ENCODE results near the gene SKP1.

SKP1 gene

GRCh38 chr5:134143944-134144941 lies 32.5 kb downstream of the SKP1 start:
- FAIRE-seq: no peak
- DNase-seq (ENCODE audit: insufficient read length, low spot score): no peak
- TF ChIP-seq POLR2A (IDR thresholded peaks at IDR 0.05; ENCODE audit: low read depth, low read length): no peak

GRCh38 chr5:134143431-134143830 lies 33.3 kb downstream of the SKP1 start:
- DNase-seq (ENCODE audit: insufficient read length, low spot score) (no peak), FAIRE-seq (no peak)
- TF ChIP-seq POLR2A (IDR thresholded peaks at IDR 0.05; ENCODE audit: low read depth, low read length): no peak

GRCh38 chr5:134142806-134143205 lies 33.9 kb downstream of the SKP1 start:
- no peak for TF ChIP-seq POLR2A (IDR thresholded peaks at IDR 0.05; ENCODE audit: low read depth, low read length)
- DNase-seq (ENCODE audit: insufficient read length, low spot score): no peak
- FAIRE-seq: no peak

DNA sequence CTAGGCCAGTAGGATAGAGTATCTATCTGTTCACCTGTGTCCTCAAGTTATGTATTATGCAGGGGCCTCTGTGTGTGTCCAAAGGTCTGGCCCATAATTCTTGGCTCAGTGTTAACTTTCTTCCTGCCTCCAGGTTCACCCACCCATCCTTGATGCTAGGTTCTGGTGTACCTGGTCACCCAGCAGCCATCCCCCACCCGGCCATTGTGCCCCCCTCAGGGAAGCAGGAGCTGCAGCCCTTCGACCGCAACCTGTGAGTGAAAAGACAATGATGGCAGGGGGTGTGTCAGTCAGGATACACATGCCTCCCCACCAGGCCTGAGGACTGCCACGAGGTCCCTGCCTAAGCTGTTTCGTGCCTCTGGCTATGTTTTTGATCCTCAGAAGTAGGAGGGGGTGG lies 34.7 kb downstream of the SKP1 start:
- TF ChIP-seq POLR2A (IDR thresholded peaks at IDR 0.05; ENCODE audit: low read depth, low read length): no peak
- DNase-seq (ENCODE audit: insufficient read length, low spot score) (no peak), FAIRE-seq (no peak)

GRCh38 chr5:134141331-134142050 lies 35.3 kb downstream of the SKP1 start:
- DNase-seq (ENCODE audit: insufficient read length, low spot score): no peak
- no peak for TF ChIP-seq POLR2A (IDR thresholded peaks at IDR 0.05; ENCODE audit: low read depth, low read length)
- FAIRE-seq: no peak

DNA sequence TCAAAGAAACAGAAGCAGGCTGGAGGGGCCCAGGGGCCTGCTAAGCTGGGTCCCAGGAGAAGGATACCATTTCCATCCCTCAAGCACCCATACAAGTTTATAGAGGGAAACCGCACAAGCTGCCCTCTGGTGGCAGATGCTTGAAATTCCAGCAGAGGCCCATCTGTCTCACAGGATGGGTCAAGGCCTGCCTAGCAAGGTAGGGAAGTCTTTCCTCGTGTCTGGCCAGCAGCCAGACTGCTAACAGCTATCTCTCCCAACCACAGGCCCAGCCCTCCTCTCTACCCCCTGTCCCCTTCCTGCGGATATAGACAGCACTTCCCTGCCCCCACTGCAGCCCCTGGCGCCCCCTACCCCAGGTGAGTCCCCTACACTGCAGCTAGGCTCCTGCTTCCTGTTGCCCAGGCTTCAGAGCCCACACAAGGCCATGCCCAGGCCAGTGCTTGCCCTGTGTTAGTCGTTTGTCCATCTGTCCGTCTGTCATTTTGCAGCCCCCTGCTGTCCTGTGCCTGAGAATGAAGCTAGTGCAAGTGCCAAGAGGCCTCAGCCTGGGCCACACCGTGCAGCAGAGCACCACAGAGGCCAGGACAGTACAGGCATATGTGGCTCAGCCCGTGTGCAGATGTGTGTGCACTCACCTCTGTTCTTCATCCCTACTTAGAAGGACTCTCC lies 36.1 kb downstream of the SKP1 start:
- no peak for TF ChIP-seq POLR2A (IDR thresholded peaks at IDR 0.05; ENCODE audit: low read depth, low read length)
- FAIRE-seq (no peak), DNase-seq (ENCODE audit: insufficient read length, low spot score) (no peak)

- TF ChIP-seq POLR2A (IDR thresholded peaks at IDR 0.05; ENCODE audit: low read depth, low read length): no peak
- DNase-seq (ENCODE audit: insufficient read length, low spot score) (no peak), FAIRE-seq (no peak)
Observed at GRCh38 chr5:134139891-134140469, 36.8 kb downstream of the SKP1 start.

DNA sequence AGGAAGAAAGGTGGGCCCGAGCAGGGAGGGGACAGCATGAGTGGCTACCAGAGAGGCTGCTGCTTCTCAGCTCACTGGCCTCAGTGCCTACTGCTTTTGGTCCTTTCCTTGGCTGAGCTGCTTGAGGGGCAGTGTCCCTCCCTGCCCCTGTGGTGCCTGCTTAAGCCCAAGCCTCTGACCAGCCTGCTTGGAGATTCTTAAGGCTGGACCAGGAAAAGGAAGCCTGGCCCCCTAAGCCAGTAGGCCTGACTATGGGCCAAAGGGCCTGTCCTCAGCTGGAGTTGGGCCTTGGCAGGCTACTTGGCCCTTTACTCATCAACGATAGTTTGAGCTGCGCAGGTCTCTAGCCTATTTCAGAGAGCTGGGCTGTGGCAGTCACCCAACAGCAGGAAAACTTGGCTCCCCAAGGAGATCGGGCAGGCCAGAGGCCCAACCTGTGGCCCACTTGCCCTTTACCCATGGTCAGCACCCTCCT lies 37.3 kb downstream of the SKP1 start:
- no peak for TF ChIP-seq POLR2A (IDR thresholded peaks at IDR 0.05; ENCODE audit: low read depth, low read length)
- DNase-seq (ENCODE audit: insufficient read length, low spot score) (no peak), FAIRE-seq (no peak)

DNA sequence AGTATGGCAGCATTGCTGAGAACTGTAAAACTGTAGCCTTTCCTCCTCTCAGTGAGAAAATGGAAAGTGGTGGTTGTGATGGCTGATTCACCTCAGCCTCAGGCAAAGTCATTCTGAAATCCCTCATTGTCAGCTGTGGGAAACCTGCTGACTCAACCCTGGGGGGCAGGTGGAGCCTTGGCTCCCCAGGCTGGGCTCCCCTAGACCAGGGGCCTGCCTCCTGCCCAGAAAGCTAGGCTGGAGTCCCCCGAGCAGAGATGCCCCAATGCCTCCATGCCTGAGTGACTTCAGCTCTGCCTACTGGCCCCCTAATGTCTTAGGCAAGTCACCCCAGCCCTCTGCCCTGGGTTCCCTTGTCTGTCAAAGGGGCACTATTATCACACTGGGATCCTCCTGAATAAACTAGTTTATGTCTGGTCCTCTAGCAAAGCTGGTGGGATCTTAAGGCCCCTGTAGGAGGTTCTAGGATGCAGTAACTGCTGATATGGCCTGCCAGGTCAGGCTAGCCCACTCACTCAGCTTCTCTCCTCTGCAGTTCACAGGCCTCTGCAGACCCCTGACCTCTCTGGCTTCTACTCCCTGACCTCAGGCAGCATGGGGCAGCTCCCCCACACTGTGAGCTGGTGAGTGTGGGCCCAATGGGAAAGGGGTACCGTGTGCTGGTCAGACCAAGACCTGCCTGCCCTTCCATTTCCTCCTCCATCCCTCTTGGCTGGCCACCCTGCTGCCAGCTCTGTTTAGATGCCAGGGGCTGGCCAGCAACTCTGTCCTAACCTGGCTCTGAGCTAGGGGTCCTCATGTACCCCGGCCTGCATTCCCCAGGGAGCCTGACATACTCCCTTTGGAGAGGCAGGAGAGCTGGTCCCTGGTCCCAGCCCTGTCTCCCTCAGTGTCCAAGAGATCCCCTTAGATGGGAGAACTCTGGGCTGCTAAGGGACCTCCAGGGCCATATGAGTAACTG lies 38.1 kb downstream of the SKP1 start:
- FAIRE-seq (no peak), DNase-seq (ENCODE audit: insufficient read length, low spot score) (peak; percentile 72)
- no peak for TF ChIP-seq POLR2A (IDR thresholded peaks at IDR 0.05; ENCODE audit: low read depth, low read length)

- FAIRE-seq (no peak), DNase-seq (ENCODE audit: insufficient read length, low spot score) (no peak)
- TF ChIP-seq POLR2A (IDR thresholded peaks at IDR 0.05; ENCODE audit: low read depth, low read length): no peak
Observed at GRCh38 chr5:134136771-134137170, 40.0 kb downstream of the SKP1 start.

DNA sequence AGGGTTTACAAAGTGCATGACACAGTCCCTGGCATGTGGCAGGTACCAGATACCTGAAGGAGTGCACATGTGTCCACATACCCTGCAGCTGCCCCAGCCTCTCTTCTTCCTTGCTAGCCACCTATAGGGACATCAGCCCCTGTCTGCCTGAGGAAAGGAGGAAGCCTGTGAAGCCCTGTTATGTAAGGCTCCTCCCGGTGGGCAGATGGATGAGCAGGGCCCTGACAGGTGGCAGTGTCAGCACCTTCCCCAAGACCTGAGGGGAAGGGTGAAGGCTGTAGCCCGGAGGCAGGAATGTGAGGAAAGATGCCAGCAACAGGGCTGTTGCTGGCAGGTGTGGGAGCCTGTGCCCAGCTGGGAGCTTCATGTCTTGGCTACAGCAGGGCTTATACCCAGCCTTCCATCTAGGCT lies 40.5 kb downstream of the SKP1 start:
- FAIRE-seq: no peak
- no peak for TF ChIP-seq POLR2A (IDR thresholded peaks at IDR 0.05; ENCODE audit: low read depth, low read length)

DNA sequence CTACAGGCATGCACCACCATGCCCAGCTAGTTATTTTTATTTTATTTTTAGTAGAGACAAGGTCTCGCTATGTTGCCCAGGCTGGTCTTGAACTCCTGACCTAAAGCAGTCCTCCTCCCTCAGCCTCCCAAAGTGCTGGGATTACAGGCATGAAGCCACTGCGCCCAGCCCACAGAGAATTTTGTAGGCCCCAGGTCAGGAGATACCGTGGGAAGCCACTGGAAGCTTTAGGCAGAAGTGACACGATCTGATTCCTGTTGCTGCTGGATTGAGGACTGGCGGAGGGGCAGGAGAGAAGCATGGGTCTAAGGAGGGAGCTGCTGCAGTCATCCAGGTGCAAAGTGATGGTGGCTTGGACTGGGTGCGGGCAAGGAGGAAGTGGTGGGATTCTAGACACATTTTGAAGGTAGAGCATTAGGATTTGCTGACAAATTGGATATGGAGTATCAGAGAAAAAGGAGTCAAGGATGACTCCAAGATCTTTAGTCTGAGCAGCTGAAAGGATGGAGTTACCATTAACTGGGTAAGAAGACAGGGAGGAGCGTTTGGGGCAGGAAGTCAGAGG lies 41.6 kb downstream of the SKP1 start:
- DNase-seq (ENCODE audit: insufficient read length, low spot score) (no peak), FAIRE-seq (no peak)
- TF ChIP-seq POLR2A (IDR thresholded peaks at IDR 0.05; ENCODE audit: low read depth, low read length): no peak

More for the DNA sequence above, 40.5 kb downstream of the SKP1 start:
- DNase-seq (ENCODE audit: insufficient read length, low spot score): no peak

Data from H54 (cell line).